ENCODE measurements around the gene GRPEL1.

- TF ChIP-seq CTCF (conservative IDR thresholded peaks at IDR 0.05) (no peak), ZFX (IDR thresholded peaks at IDR 0.05) (no peak)
Measured at GRCh38 chr4:7041801-7042502, 25.9 kb downstream of the GRPEL1 start.

Measured in C4-2B (cell line).